HG03066 (cell line): ENCODE results near the gene ING5.
"Not testable (repeated sequence)": the region's sequence is repeated elsewhere in the genome, so short reads cannot be mapped to it uniquely, and the experiment has no call there.

Experiments
- ATAC-seq: cut with Tn5 transposase; IDR thresholded peaks from one replicate; pipeline ENCODE4 v1.9.1; 2021; ENCODE audit warnings: low read depth; ENCODE audit not compliant: unreplicated experiment

ING5 gene

GRCh38 chr2:241736111-241736510 is 34.3 kb downstream of the ING5 start:
- no peak for ATAC-seq

GRCh38 chr2:241738040-241738686 is 36.3 kb downstream of the ING5 start:
- ATAC-seq = no peak

- ATAC-seq = no peak
Observed at GRCh38 chr2:241739177-241739576, 37.3 kb downstream of the ING5 start.

GRCh38 chr2:241739651-241740050 is 37.8 kb downstream of the ING5 start:
- no peak for ATAC-seq

DNA sequence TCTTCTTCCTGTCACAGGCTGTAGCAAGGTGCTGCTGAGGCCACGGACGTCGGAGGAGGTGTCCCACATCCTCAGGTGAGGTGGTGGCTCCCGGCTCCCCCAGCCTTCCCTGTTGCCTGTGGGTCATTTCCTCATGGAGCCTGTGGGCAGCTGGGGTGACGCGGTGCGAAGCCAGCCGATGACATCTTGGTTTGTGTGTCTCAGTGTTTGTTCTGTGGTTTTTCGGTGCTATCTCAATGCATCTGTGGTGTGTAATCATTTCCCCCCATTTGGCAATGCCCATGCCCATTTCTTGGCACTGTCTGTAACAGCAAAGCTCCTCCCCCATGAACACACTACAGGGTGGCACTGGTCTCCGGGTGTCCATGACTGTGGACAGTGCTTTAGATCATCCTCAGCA is 39.2 kb downstream of the ING5 start:
- no peak for ATAC-seq

- no peak for ATAC-seq
Observed at GRCh38 chr2:241742320-241742939, 40.6 kb downstream of the ING5 start.

DNA sequence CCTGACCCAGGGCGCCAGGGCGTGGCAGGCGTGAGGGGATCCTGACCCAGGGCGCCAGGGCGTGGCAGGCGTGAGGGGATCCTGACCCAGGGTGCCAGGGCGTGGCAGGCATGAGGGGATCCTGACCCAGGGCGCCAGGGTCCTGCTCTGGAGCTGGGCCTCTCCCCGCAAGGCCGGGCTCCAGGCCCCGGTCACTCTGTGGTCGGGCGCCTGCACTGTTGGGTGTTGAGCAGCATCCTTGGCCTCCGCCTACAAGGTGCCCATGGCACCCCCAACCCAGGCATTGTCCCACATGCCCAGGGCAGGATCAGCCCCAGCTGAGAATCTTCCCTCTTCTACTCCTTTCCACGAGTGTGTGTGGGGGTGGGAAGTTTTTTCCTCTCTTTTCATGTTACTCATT is 41.2 kb downstream of the ING5 start:
- ATAC-seq = not testable (repeated sequence)

DNA sequence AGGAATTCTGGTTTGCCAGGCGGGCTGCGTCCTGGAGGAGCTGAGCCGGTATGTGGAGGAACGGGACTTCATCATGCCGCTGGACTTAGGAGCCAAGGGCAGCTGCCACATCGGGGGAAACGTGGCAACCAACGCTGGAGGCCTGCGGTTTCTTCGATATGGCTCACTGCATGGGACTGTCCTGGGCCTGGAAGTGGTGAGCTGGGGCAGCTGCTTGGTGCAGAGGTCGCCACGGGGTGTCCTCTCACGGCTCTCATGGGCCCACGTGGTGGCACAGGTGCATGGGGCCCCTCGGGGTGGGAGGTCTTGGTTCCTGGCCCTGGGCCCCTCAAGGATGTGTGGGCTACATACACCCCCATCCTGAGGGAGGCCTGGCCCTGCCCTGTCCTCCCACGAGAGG is 41.8 kb downstream of the ING5 start:
- ATAC-seq = no peak

DNA sequence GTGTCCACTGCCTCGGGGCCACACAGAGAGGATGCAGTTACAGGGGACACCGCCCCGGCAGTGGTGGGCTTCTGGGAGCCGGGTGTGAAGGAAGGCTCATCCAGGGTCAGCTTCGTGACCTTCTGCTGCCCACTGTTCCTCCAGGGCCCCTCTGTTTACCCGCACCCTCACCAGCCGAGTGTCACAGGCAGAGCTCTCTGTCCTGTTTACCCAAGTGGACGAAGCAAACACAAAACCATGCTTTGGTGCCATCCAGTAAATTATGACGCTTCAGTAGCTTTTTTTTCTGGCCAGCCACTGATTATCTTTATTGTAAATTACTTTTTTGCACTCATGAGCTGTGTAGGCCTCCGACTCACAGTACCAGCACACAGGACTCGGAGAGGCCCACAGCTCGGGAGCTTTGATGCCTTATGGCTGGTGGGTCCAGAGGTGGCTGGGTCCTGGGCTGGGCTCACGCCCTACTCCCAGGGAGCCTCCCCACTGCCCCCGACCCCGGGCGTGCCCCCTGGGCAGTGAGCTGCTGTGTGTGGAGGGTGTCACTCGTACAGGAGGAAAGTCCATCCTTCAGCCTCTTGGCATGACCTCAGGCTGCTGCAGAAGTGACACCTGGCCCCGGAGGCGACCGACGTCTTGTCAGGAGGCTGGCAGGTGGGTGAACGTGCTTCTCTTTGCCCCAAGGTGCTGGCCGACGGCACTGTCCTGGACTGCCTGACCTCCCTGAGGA is 42.4 kb downstream of the ING5 start:
- no peak for ATAC-seq

DNA sequence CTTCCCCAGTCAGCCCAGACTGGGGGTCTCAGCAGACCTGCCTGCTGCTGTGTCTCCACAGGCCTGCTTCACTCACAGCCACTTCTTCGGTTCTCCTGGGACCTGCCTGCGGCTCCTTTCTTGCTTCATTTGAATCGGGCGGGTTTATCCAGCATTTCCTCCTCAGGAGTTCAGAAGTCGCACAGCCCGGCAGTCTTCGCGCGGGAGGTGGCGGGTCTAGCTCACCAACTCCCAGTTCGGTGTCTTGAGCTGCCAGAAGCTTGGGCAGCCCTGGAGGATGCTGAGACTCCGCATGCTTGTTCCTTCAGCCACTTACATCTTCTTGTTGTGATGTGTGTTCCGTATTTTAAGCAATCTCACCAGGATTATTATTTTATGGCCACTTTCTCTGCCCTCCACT is 43.4 kb downstream of the ING5 start:
- ATAC-seq = no peak

GRCh38 chr2:241746084-241746483 is 44.2 kb downstream of the ING5 start:
- ATAC-seq = no peak

DNA sequence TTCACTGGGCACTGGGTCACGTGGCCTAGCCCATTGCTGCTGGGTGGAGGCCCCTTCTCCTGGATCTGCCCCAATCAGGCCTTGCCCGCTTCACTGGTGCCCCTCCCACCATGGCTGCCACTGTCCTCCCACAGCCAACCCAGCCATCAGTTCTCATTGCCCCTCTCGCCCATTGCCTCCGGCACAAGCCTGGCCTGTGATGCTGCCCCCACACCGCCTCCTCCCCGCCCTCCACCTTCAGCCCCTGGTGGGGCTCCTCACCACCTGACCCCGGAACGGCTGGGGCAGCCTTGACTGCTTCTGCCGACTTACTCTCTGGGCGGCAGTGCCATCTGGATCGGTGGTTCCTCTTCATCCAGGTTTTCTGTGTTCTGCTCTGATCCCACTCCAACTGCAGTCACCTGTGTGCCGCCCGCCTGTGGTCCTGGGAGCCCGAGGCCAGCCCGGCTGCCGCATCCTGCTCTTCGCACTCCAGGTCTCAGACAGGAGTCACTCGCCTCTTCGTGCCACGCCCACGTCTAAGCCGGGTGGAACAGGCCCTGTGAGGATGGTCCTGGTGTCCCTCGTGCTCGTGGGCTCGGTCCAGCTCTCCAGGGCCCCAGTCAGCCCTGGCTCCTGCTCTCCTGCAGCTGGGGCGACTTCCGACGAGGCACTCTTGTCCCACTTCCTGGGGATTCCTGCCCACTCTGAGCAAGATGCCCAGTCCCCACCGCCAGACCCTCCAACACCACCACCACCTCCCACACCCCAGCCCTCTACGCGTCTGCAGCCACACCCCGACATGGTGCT is 46.8 kb downstream of the ING5 start:
- no peak for ATAC-seq

GRCh38 chr2:241750076-241750840 is 48.4 kb downstream of the ING5 start:
- no peak for ATAC-seq

- no peak for ATAC-seq
Observed at GRCh38 chr2:241751152-241751551, 49.3 kb downstream of the ING5 start.

- no peak for ATAC-seq
Observed at GRCh38 chr2:241751776-241752175, 49.9 kb downstream of the ING5 start.

- ATAC-seq = no peak
Observed at GRCh38 chr2:241752253-241752652, 50.4 kb downstream of the ING5 start.

GRCh38 chr2:241752689-241753276 is 50.9 kb downstream of the ING5 start:
- no peak for ATAC-seq

- ATAC-seq = no peak
Observed at GRCh38 chr2:241753493-241753892, 51.7 kb downstream of the ING5 start.

DNA sequence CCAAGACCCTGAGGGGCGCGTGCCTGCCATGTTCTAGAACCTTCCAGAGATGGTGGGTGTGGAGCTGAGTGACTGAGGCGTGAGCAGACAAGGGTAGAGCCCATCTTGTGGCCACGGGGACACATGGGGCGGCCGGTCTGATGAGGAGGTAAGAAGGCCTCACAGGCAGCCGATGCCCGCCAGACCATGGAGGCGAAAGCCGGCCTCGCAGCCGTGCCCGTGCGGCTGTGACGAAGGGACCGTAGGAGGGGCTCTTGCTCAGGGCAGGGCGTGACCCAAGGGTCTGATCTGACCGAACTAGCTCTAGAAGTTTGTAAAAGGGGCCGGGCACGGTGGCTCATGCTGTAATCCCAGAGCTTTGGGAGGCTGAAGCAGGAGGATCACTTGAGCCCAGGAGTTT is 52.2 kb downstream of the ING5 start:
- no peak for ATAC-seq

DNA sequence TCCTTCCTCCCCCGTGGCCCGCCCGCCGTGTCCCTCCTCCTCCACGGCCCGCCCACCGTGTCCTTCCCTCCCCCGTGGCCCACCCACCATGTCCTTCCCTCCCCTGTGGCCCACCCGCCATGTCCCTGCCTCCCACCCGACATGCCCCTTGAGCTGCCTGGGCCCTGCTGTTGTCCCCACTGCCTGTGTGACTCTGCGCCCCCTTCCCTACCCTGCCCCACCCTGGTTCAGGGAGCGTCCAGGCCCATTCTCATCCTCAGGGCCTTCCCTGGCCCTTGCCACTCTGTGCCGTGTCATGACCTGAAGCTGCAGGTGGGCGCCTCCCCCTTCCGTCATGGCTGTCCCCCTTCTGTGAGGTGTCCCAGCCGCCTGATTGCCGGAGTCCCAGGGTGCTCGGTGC is 53.3 kb downstream of the ING5 start:
- no peak for ATAC-seq
